GM12874 (cell line): ENCODE data around the gene S100A6.

ENCODE experiments used
- TF ChIP-seq, protein P1 (sequence below): IDR thresholded peaks from 2 replicates; pipeline ENCODE4 v1.5.1; 2011; ENCODE audit warnings: low read depth, mild to moderate bottlenecking, control low read depth, low read length, moderate library complexity; ENCODE audit not compliant: insufficient read depth

S100A6 gene

DNA sequence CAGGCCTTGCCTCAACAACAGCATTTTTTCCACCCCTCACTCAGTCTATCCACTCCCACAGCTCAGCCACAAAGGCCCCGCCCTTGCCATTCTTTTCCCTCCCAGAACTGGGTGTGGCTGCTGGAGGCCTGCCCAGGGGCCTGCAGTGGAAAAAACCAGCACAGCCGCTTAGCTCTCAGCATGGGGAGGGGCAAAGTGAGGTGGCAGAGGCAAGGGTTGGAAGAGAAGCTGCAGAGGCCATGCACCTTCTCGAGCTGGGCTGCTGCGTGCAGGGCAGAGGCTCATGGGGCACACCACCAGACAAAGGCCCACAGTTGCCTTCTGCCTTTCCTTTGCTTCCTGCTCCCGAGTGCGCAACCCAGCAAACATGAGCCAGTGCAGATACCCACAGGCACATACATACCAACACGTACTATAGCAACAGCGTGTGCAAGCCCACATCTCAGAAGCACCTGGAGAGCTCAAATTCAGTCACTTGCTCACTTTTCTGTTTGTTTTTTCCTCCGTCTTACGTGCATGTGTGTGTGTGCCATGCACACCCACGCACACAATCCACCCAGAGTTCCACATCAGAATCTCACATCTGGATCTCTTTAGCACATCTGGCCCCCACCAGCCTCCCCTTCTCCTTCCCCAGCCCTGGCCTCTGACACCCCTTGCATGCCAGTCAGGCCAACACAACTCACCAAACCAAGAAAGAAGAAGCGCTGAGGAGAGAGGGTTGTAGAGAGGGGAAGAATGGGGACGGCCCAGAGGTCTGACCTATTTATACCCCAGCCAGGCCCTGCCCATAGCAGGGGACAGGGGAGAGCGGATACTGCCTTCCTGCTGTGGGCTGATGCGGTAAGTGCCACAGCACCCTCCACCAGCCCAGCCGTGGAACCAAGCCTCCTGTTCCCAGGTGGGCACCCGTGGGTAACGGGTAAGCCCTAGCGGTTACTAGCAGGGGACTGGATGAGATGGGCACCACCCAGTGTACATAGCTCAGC, 9.6 kb upstream of the S100A6 start, which contains the start of gene S100A4:
Gene S100A4, minus strand, starts transcription at position 740 of the 989 bp plus-strand sequence. CDS start 1,012 bp downstream, outside the sequence.
- TF ChIP-seq, protein P1, sequence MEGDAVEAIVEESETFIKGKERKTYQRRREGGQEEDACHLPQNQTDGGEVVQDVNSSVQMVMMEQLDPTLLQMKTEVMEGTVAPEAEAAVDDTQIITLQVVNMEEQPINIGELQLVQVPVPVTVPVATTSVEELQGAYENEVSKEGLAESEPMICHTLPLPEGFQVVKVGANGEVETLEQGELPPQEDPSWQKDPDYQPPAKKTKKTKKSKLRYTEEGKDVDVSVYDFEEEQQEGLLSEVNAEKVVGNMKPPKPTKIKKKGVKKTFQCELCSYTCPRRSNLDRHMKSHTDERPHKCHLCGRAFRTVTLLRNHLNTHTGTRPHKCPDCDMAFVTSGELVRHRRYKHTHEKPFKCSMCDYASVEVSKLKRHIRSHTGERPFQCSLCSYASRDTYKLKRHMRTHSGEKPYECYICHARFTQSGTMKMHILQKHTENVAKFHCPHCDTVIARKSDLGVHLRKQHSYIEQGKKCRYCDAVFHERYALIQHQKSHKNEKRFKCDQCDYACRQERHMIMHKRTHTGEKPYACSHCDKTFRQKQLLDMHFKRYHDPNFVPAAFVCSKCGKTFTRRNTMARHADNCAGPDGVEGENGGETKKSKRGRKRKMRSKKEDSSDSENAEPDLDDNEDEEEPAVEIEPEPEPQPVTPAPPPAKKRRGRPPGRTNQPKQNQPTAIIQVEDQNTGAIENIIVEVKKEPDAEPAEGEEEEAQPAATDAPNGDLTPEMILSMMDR = no peak

- TF ChIP-seq, protein P1 = no peak
Measured at GRCh38 chr1:153544453-153545066, 8.8 kb upstream of the S100A6 start.

DNA sequence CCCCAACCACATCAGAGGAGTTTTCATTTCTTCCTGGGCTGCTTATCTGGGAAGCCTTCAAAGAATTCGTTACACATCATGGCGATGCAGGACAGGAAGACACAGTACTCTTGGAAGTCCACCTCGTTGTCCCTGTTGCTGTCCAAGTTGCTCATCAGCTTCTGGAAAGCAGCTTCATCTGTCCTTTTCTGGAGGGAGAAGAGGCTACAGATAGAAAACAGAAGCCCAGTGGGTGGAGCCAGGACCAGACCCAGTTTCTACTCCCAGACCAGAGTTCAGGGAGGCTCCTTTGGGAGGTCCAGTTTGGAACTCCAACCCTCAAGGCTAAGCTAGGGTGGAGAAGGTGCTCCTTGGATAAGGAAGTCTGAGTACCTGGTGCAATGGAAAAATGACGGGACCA, 7.9 kb upstream of the S100A6 start:
- TF ChIP-seq, protein P1 = no peak

DNA sequence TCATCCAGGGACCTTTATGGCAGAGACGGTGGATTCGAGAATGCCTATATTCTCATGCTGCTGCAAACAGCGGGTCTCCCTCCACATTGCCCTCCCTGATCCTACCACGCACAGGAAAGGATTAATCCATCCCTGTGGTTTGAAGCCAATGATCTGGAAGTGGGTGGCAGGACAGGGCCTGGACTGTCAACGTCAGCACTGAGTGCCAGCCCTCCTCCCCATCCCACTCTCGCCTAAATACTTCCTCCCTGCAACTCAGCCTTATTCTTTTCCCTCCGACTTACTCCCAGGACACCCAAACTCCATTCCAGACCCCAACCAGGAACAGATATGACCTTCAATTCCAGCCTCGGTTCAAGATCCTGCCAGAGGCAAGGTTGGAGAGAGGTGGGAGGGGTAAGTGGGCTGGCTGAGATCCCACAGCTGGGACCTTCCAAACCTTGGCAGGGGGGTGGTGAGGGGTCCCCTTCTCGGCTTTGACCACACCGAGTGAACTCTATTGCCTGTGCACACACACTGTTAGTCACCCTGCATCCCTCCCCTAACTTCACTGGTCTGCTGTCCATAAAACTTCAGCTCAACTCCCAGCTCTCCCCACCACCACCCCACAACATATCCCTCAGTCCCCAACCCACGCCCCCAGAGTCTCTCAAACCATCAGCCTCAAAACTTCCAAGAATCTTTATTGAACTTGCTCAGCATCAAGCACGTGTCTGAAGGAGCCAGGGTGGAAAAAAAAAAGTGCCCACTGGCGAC, 7.3 kb upstream of the S100A6 start:
- TF ChIP-seq, protein P1 = no peak

- TF ChIP-seq, protein P1 = no peak
Measured at GRCh38 chr1:153541641-153542590, 6.1 kb upstream of the S100A6 start.

DNA sequence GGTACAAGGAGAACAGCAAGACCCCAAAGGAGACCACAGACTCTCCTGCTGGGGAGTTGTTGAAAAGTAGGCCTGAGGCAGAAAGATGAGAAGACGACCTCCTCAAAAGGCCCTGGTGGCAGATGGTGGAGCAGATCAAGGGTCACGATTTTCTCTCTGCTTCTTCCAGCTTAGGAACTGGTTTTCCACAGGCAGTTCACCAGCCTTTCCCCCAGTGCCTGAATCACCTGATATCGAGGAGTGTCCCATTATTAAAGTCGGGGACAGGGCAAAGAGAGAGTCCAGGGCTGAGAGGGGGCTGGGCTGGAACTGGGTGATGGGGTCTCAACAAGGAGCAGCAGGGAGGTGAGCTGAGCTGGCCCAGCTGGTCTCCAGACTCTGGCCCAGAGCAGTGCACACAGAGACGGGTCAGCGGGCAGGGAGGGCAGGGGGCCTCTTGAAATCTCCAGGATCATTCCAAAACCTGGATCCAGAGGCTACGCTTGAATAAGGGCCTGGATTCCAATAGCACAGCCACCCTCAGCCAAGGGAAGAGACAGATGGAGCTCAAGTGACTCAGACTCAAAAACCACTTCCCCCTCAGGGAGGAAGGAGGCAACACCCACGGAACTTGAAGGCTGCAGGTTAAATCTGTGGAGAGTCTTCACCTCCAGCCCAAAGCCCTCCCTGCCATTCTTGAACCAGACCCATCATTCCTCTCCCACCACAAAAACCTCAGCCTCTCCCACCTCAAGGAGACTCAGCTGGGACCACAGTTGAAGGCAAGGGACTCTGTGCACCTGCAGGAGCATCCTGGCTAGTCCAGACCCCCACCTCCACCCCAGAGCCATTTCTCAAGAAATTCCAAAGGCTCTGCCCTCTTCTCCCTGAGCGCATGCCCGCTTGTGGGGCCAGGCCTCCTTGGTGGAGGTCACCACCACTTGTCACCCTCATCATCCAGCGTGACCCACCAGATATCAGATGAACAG, 4.9 kb upstream of the S100A6 start, which contains the start of gene S100A5:
Gene S100A5, minus strand, starts transcription at position 541 of the 968 bp plus-strand sequence. CDS start 743 bp downstream, outside the sequence.
- TF ChIP-seq, protein P1 = no peak
